NCI-H2029 treated with DMSO at 0.1 percent for 48 hours (cell line): ENCODE data around the gene CACNG6.
"Not testable (repeated sequence)": the region's sequence is repeated elsewhere in the genome, so short reads cannot be mapped to it uniquely, and the experiment has no call there.

Experiments
- DNase-seq: peaks from one replicate; lab custom pipeline; 2025; lab: John Stamatoyannopoulos, UW

The CACNG6 gene, protein sequence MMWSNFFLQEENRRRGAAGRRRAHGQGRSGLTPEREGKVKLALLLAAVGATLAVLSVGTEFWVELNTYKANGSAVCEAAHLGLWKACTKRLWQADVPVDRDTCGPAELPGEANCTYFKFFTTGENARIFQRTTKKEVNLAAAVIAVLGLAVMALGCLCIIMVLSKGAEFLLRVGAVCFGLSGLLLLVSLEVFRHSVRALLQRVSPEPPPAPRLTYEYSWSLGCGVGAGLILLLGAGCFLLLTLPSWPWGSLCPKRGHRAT

DNA sequence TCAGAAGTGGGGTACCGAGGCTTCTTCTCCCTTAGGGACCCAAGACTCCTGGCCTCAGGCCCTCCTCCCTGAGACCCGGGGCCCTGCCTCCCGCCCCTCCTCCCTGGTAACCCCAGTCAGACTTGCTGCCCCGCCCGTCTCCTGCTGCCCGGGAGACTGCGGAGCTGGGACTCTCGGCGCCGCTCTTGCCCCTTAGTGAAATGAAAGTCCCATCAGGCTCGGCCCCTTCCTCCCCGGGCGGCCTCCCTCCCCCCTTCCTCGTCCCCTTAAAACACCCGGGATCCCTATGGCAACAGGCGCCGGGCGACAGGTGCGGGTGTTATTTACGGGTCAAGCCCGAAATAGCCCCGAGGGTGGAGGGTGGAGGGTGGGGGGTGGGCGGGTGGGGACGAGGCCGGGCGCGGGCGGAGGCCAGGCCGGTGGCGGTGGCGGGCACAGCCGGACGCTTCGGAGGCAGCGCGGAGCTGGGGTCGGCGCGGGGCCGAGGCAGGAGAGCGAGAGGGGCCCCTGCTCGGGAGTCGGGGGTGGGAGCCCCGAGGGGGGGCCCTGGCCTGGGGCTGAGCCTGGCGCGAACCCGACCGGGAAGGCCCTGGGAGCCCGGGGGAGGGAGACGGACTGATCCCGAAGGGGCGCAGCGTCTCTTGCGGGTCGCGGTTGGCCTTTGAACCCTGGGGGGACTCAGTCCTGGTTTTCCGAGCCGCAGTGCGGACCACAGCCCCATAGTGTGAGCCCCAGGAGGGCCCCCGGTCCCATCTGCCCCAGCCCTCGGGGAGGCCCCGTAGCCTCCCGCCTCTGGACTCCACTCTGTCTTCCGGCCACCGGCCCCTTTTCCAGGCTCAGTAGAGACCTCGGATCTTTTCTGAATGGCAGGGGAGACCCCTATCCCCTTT, at the start of gene CACNG6:
CACNG6 (plus strand) TSS at position 414 of the 890 bp plus-strand sequence. CDS start 1,241 bp downstream, outside the sequence.
- no peak for DNase-seq

DNA sequence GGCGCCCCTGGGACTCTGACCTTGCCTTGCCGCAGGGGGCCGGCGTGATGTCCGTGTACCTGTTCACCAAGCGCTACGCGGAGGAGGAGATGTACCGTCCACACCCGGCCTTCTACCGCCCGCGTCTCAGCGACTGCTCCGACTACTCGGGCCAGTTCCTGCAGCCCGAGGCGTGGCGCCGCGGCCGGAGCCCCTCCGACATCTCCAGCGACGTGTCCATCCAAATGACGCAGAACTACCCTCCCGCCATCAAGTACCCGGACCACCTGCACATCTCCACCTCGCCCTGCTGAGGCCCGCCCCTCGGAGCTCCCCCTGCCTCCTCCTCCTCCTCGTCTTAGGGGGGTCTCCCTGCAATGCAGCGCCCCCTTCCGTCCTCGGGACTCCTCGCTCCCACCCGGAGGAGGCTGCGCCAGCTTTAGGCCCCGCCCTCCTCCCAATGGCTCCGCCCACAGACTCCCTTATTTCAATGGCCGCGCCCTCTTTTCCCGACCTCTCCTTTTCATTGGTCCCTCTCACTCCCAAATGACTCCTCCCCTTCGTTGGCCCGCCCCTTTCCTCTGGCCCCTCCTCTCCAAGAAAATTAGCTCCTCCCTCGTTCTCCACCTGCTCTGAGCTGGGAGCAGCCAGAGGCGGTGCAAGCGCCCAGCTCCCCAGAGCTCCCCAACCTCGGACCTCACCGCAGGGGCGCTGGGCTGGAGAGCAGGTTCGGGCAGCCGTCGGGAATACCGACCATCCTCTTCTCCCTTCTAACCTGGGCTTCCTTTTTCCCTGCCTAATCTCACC, 49.2 kb upstream of the CACNG6 start:
- DNase-seq, result no peak

DNA sequence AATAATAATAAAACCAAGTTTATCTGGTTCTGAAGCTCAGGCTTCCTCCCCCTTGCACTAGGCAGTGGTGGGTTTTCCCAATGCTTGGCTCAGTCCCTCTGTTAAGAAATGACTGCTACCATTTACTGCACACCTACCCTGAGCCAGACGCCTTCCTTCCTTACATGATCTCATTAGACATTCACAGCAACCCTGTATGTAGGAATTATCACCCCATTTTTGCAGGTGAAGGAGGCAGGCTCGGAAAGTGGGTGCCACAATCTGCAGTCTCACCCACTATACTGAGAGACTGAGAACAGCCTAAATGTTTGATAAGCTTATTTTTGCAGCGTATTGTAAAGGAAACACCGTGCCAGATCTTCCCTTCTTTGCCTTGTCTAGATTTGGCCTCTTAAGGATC, 47.0 kb upstream of the CACNG6 start:
- no peak for DNase-seq

DNA sequence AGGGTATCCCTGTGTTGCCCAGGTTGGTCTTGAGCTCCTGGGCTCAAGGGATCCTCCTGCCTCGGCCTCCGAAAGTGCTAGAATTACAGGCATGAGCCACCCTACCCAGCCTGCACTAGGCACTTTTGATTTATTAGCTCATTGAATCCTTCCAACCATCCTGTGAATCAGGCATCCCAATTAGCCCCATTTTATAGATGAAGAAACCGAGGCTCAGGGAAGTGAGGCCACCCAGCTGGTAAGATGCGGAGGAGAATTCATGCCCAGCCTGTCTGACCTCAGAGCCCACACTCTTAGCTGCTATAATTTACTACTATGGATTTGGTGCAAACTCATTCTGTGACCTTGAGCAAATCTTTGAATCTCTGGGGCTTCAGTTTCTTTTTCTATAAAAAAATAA, 46.5 kb upstream of the CACNG6 start:
- no peak for DNase-seq

DNA sequence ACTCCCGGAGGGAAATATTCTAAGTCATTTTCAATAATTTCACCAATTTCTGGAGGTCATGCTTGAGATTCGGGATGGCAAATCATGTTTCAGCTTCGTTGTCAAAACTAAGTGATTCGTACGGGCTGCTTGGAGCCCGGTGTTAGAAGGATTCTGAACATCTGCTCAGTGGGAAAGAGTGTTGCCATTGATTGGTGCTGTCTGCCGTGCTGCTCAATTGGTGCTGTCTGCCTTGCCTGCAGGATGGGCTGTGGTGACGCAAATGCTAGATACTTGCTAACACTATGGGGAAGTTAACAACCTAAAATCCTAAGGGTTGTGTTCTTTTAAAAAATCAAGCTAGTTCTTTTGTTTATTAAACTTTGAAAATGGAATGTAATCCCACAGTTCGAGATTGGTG, 46.0 kb upstream of the CACNG6 start:
- DNase-seq, result no peak

DNA sequence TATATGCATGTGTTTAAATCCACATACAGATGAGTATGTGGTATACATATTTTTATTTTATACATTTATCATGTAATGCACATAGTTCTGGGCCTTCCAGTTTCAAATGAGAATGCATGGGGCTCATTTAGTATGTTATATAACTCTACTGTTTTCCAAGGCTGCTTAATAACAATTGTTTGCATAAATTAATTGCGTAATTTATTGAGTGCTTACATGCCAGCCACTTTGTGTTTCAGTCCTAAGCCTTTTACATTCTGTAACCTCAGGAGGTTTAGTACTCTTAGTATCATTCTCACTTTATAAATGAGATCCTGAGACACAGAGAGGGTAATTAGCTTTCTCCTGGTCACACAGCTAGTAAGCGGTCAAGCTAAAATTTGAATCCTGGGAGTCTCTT, 45.4 kb upstream of the CACNG6 start:
- no peak for DNase-seq

- no peak for DNase-seq
These were observed 43.8 kb upstream of the CACNG6 start for GRCh38 chr19:53947624-53948023.

GRCh38 chr19:53948611-53949010, 42.8 kb upstream of the CACNG6 start:
- not testable (repeated sequence) for DNase-seq

DNA sequence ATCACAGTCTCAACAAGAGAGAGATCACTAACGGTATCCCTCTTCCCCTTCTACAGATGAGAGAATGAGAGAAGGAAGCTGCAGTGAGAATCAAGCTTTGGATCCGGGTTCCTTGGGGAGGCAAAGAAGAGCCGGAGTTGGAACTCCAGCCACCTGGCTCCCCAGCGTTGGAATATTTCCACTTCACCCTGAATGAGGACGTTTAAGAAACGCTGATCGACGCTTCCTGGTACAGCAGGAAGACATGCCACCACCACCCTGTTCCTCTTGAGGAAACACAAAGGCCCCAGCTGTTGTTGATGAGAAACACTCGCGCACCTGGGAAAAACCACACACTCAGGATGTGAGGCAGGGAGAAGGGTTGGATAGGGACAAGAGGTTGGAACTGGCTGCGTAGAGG, 40.0 kb upstream of the CACNG6 start:
- DNase-seq, result no peak

- DNase-seq, result no peak
These were observed 39.5 kb upstream of the CACNG6 start for GRCh38 chr19:53951947-53952346.

DNA sequence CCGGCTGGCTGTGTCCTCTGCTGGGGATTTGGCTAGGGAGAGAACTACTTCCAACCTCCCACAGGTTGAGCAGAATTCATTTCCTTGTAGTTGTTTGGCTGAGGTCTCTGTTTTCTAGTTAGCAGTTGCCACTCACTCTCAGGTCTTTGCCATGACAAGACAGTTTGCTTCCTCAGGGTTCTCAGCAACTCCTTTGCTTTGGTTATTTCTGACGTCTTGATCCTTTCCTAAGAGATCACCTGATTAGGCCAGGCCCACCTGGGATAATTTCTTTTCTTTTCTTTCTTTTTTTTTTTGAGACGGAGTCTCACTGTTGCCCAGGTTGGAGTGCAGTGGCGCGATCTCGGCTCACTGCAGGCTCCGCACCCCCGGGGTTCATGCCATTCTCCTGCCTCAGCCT, 38.1 kb upstream of the CACNG6 start:
- DNase-seq, result no peak

GRCh38 chr19:53957448-53958167, 33.8 kb upstream of the CACNG6 start:
- no peak for DNase-seq

- no peak for DNase-seq
These were observed 33.3 kb upstream of the CACNG6 start for GRCh38 chr19:53958168-53958571.

- no peak for DNase-seq
These were observed 32.3 kb upstream of the CACNG6 start for GRCh38 chr19:53958823-53959757.

DNA sequence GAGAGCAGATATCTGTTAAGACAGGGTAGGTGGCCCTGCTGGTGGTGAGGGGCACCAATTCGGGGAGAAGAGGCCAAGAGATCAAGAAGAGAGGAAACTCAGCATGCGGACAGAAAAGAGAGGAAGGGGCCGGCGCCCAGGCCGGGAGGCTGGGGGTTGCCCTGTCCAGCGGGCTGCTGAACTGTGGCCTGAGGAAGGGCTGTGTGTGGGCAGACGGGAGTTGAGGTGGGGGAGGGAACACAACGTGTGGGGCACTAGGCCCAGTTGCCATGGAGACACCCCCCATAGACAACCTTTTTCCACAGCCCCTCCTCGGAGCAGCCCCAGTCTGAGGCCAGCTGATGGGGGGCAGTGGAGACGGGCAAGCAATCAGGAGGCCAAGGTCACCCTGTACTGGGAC, 31.2 kb upstream of the CACNG6 start:
- no peak for DNase-seq

DNA sequence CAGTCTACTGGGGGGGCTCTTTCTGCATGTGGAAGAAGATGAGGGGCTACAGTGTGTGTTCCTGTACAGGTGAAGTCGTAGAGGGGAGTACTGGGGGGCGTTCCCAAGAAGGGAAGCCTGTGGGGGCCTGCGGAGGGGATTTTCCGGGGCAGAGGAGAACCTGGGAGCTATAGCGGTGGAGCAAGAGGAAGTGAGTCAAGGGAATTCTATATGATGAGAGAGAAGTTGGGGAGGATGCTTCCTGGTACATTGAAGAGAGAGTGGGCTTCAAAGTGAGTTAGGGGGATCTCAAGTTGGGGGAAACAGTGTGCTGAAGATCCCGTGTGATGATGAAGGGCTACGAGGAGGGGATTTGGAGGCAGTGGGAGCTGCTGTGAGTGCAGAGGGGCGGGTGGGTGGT, 30.6 kb upstream of the CACNG6 start:
- DNase-seq, result no peak

DNA sequence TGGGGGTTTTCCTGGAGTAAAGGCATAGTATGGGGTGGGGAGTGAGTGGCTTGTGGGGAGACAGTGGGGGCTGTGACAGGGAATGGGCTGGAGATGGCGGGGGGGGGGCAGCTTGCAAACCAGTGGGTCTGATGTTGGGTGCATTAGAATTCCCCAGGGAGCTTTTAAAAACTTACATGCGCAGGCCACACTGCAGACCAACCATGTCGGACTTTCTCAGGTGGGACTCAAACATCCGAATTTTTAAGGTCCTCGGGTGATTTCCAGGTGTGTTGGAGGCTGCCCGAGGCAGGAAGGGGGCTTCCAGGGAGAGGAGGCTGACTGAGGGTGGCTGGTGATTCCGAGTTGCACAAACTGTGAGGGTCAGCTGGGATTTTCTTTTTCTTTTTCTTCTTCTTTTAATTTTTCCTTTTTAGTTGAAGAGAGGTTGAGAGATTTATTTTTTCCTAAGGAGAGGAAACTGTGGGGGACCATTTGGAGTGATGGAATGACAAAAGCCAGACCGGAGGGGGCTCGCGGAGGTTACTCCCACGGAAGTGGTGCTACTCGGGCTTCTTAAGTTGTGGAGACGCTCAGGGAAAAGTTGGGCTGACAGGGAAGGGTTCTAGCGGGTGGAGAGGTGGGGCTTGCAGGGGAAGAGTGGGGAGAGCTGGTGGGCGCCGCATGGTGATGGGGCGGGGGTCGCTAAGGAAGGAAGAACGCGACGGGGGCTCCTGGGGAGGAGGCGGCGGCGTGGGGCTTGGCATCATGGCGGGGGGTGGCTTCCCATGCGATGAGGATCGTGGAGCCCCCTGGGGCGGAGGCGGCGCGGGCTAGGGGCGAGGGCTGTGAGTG, 29.7 kb upstream of the CACNG6 start:
- no peak for DNase-seq

- DNase-seq, result no peak
These were observed 28.5 kb upstream of the CACNG6 start, which contains the start of gene CACNG8 for GRCh38 chr19:53962887-53963431. CACNG8 (plus strand) TSS chr19:53962937.

DNA sequence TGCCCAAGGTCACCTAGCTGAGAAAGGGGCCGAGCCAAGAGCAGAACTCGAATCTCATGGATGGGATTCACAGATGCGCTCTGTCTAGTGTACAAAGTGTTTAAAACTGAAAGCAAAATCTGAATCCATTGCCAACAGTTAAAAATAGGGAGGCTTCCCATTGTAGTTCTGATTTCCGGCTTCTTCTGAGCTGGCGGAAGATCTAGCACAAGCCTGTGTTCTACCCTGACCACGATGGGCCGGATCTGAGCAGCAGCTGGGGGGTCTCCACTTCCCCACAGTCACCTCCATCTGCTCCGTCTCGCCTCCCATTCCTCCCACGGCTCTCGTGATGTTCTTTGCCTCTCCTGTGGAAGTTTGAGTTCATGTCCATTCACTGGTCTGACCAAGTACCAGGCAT, 26.3 kb upstream of the CACNG6 start:
- DNase-seq, result no peak

DNA sequence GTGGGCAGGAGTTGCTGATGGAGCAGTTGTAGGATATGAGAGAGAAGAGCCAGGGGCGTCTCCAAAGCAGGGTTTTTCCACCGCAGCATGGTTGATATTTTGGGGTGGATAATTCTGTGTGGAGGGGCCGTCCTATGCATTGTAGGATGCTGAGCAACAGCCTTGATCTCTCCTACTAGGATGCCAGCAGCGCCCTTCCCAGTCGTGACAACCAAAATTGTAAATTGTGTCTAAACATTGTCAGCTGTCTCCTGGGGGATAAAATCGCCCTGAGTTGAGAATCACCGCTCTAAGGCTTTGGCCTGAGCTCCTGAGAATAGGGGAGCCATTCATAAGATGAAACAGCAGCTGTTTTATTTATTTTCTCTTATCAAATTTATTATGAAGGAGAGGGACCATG, 24.5 kb upstream of the CACNG6 start:
- DNase-seq, result no peak
